Measurements from ENCODE around the gene UVRAG.
A peak's percentile ranks its signal among the peaks of the same experiment; 100 is the strongest.

UVRAG gene

GRCh38 chr11:75784085-75784478 lies 30.9 kb upstream of the UVRAG start:
- peak in 1 of 4 experiments; percentile 1 for DNase-seq

DNA sequence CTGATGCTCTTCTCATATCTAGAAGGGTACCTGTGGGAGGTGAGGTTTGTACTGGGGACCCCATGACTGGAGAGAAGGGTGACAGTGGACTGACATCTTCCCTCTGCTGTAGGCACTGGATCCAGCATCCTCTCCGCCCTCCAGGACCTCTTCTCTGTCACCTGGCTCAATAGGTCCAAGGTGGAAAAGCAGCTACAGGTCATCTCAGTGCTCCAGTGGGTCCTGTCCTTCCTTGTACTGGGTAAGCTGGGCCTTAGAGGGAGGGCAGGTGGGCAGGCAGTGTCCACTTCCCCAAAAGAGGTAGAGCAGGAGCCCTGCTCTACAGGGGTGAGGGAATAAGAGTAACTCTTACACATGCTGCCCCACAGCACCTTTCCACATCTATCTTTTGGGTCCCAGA lies 30.5 kb upstream of the UVRAG start:
- DNase-seq, result no peak

DNA sequence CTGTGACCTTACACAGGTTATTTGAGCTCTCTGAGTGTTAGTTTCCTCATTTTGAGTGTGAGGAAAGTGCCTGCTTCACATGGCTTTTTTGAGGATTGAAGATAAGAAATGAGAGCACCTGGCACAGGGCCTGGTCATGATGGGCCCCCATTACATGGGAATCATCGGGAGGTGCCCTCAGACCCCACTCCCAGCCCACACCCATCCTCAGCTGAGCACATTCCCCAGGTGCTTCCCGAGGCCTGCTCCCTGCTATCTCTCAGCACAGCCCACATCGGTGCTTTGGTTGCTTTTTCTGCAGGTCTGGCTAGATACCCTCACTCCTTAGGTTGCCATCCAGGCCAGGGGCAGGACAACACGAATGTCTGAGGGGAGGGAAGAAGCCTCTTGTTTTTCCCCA lies 29.8 kb upstream of the UVRAG start:
- peak in 1 of 4 experiments; percentile 0 for DNase-seq

- peak in 1 of 4 experiments; percentile 1 for DNase-seq
Measured at GRCh38 chr11:75786101-75786736, 28.8 kb upstream of the UVRAG start.

DNA sequence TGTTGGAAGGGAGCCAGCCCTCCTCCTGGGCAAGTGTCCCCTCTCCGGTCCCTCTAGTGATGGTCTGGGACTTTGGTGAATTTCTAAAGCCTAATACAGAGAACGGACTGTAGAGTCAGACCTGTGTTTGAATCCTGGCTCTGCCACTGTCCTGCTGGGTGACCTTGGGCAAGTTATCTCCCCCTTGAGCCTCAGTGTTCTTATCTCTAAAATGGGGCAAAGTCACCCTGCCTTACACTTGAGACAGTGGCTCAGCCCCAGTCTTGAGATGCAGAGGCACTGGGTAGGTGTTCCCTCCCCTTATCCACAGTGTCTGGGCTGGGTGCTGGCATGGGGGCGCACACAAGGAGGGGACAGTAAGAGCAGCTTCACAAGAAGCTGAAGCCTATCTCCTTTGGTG lies 25.5 kb upstream of the UVRAG start:
- DNase-seq, result no peak

DNA sequence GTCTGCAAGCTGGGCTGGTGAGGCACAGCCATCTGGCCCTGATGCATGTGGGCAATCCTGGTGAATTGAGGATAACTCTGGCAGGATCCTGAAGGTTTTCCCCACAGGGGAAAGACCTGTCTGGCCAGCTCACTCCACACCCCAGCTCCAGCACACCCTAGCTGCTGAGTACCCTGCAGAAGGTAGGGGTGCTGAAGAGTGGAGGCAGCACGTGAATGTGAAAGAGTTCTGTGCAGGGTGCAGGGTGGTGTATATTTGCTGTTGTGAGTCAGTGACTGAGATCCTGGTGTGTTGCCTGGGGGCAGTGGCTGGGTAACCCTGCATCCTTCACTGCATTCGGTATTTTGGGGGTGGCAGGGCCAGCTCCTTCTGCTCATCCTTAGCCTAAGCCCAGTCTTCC lies 24.0 kb upstream of the UVRAG start:
- no peak for DNase-seq

- DNase-seq, result no peak
Measured at GRCh38 chr11:75792127-75792731, 22.8 kb upstream of the UVRAG start.

DNA sequence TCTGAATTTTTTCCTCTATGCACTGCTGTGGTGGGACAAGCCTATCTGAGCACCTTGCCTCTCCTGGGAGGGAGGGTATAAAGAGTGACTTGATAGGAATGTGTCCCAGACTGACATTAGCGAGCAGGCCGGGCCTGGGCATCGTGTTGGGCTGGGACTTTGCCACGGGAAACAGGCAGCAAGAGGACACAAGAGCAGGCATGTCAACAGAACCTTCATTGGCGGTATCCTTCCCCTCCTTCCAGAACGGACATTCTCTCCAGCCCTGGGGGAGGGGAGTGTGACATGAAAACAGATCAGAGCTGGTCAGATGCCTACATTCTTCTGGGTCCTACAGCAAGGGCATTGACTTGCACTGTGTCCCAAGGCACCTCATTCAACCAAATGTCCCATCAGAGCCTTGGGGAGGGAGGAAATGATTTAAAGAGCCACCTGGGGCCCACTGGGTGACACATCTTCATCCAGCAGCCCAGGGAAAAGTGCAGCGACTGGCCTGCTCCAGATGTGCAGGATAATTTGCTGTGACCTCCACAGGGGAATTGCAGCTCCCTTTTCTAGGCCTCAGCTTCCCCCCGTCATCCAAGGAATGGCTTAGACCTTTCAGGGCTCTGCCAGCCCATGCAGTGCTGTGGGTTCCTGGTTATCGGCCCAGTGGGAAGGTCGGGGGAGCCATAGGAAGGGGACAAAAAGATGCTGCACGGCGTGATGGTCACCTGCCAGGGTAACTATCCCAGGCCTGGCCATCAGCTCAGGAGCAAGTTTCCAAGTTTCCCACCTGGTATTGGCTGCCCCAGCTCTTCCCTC lies 21.8 kb upstream of the UVRAG start:
- no peak for DNase-seq

- no peak for DNase-seq
Measured at GRCh38 chr11:75793966-75794365, 21.0 kb upstream of the UVRAG start.

DNA sequence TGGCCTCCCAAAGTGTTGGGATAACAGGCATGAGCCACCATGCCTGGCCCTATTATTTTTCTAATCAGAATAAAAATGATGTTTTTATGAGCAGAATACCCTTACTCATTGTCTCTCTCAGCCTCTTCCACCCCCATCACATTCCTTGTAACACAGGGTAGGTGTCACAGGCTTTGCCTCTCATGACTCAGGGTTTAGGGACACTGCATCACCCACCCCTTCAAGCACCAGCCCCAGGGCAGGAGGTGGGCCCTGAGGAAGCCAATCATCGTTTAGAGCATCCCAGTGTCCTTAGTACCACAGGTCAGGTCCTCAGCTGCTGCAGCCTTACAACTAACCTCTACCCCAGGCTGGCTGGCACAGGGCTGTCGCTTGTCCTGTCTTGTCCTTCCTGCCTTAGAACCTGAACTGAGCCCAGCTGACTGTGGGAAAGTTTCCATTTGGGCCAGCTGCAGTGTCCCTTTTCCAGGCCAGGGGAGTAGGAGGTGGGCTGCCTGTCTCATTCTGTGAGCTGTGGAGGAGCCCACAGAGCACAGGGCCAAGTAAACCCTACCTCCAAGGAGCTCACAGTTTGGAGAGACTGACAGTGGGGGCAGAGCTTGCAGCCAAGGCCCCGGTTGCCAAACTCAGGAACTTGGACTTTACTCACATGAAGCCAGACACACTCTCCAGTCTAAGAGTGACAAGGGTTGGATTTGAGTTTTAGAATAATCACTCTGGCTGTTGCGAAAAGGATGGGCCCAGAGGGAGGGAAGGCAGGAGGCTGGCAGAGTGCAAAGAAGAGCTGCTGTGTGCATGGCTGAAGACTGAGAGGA lies 19.5 kb upstream of the UVRAG start:
- no peak for DNase-seq

DNA sequence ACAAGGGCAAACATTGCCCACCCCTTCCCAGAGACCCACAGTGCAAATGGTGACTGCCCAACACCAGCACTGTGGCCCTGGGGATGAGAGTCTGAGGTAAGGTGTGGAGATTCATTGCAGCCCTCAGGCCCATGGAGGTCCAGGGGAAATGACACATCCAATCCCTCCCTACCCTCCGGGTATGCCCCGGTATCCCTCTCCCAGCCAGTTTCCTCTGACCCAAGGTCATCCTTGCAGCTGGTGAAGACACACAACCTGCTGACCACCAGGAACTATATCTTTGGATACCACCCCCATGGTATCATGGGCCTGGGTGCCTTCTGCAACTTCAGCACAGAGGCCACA lies 18.9 kb upstream of the UVRAG start:
- DNase-seq, result no peak

DNA sequence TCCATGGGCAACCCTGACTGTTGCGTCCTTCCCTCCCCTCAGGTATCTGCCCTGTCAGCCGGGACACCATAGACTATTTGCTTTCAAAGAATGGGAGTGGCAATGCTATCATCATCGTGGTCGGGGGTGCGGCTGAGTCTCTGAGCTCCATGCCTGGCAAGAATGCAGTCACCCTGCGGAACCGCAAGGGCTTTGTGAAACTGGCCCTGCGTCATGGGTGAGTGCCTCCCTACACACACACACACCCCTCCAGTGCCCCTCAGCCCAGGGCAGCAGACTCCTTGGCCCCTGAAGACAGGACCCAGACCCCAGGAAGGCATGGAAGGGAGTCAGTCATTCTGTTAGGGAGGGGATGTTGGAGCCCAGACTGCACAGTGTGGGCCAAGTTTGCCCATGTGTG lies 17.9 kb upstream of the UVRAG start:
- no peak for DNase-seq

GRCh38 chr11:75797792-75798191 lies 17.2 kb upstream of the UVRAG start:
- DNase-seq, result no peak

DNA sequence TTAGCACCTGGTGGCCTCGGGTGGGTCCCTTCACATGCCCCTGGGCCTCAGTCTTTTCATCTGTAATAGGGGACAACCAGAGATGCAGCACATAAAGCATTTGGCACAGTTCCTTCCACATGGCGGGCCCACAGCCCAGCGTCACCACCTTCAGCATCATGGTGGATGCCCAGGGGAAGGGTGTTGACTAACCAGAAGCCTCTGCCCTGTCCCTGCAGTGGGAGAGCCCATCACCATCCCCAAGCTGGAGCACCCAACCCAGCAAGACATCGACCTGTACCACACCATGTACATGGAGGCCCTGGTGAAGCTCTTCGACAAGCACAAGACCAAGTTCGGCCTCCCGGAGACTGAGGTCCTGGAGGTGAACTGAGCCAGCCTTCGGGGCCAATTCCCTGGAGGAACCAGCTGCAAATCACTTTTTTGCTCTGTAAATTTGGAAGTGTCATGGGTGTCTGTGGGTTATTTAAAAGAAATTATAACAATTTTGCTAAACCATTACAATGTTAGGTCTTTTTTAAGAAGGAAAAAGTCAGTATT lies 14.8 kb upstream of the UVRAG start:
- no peak for DNase-seq

GRCh38 chr11:75800728-75801361 lies 14.2 kb upstream of the UVRAG start:
- DNase-seq, result no peak

- DNase-seq, result peak; percentile 85 to 94 (median 92)
Measured at GRCh38 chr11:75801362-75802020, 13.5 kb upstream of the UVRAG start.

DNA sequence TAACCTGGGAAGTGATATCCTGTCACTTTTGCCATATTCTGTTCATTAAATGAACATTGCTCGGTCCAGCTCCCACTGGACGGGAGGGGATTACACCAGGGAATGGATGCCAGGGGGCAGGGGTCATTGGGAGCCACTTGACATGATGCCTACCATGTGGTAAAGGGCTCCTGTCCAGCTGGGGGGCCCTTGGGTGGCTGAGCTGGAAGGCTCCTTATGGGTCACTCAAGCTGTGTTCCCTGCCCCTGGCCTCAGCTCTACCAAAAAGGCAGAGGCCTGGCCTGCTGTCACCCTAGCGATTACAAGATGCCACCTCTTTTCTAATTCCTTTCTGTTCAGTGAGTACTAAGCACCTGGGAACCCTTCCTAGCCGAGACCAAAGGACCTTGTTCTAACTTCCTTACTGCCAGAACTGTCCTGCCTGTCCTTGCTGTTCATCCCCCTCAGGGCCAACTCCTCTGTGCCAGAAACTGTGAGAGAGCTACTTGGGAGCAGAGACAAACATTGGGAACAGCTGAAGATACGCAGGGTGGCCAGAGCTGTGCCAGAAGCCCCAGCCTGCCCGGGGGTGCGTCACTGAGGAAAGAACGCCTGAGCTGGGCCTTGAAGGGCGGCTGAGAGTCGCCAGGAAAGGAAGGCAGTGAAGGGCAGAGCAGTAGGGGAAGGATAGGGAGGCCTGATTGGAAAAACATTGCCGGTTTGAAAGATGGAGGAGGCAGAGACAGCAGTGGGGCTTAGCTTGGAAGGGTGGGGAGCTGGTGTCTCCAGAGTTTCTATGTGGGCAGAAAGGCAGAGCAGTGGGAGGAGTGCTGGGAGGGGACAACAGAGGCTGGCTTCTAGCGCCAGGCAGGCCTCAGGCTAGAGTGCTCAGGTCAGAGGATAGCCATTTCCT lies 12.7 kb upstream of the UVRAG start:
- DNase-seq, result no peak

DNA sequence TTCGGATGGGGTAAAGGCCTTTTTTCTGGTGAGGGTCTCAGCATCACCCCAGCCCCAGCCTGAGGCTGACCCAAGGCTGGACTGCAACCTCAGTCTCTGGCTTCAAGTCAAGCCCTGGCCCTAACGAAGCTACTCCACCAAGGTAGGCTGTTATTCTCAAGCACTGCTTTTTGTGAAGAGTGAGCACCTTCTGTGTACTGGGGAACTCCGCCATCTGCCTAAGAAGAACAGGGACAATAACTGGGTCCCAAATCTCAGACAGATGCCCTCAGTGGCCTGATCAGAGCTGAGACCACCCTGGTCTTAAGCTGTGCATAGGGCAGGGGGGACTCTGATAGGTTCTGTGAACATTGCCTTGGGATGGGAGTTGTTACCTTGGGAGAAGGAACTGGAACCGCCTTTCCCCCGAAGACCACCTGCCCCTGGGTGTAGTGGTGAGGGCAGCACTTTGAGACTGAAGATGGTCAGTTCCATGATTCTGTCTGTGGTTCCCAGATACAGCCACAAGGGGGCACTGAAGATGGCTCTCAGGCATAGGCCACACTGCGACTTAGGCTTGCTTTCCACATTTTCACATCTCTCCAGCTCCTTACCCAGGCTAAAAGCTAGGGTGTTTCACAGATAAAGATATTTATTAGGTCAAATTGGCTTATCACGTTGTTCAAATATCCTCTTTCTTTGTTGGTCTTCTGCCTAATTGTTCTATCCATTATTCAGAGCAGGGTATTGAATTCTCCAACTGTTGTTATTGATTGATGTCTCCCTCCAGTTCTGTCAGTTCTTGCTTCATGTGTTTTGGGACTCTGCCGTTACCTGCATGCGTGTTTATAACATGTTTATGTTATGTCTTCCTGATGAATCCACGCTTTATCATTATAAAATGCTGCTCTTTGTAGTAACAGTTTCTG lies 11.8 kb upstream of the UVRAG start:
- peak; percentile 83 to 91 (median 87) for DNase-seq

GRCh38 chr11:75809111-75809510 lies 5.9 kb upstream of the UVRAG start:
- DNase-seq, result no peak

- DNase-seq, result peak; percentile 35 to 68 (median 64)
Measured at GRCh38 chr11:75809991-75810390, 5.0 kb upstream of the UVRAG start.

Measured in suppressor macrophage (primary cell).